SHP77 (cell line): ENCODE measurements around the gene TMEM184B.
"Not testable (repeated sequence)": the region's sequence is repeated elsewhere in the genome, so short reads cannot be mapped to it uniquely, and the experiment has no call there.

Experiments used
- DNase-seq, 2 experiments: peaks; one replicate each; lab custom pipeline; 2025; lab: John Stamatoyannopoulos, UW

TMEM184B gene

DNA sequence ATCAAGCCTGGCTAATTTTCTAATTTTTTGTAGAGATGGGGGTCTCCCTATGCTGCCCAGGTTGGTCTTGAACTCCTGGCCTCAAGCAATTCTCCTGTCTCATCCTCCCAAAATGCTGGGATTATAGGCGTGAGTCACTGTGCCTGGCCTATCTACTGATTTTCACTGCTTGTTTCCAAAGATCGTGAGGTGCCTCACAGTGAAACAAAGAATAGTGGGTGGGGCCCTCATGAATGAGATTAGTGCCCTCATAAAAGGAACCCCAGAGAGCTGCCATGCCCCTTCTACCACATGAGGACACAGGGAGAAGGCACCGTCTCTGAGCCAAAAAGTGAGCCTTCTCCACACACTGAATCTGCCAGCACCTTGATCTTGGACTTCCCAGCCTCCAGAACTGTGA, 23.5 kb downstream of the TMEM184B start:
- no peak for DNase-seq

DNA sequence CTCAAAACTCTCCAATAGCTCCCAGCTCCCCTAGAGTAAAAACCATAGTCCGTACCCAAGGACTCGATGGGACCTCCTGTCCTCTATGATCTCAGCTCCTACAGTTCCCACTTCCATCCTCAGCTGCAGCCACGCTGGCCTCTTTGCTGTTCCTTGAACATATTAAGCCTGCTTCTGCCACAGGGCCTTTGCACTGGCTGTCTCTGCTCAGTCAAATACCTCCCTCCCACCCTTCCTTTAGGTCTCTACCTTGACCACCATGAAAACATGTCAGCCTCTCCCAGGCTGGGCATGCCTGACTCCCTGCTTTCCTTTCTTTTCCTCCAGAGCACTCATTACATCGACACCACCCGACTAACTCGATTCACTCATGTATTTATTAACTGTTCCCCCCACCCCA, 24.5 kb downstream of the TMEM184B start:
- no peak for DNase-seq

DNA sequence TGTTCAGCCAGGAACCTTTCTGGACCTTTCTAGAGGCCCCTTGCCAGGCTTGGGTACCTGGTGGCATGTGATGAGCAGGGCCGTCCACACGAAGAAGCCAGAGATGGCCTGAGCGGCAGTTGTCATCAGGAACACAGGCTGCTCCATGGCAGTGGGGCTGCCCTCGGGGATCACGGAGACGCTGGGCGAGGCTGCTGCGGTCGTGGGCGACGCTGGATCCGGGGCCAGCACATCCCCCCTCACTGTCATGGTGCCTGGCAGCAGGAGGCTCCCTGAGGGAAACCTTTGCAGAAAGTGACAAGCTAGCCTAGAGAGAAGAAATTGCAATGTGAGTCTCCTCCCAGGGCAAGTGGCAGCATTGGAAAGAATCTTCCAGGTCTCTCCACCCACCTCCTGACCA, 25.1 kb downstream of the TMEM184B start:
- no peak for DNase-seq

DNA sequence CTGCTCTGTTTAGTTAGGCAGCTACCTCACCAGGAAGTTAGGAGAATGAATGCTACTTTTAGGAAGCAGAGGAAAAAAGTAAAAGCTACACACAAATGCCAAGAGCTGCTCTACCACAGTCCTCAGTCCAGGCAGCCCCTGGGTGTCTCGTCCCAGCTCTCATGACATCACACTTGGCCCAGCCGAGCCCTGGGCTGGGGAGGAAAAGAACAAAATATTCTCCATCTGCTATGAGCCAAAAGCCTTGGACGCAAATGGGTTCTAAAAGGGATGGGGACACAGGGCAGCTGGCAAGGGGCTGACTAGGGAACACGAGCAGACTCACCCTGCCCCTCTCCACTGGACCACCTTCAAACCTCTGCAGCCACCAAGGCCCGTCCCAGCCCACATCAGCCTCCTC, 26.1 kb downstream of the TMEM184B start:
- no peak for DNase-seq

DNA sequence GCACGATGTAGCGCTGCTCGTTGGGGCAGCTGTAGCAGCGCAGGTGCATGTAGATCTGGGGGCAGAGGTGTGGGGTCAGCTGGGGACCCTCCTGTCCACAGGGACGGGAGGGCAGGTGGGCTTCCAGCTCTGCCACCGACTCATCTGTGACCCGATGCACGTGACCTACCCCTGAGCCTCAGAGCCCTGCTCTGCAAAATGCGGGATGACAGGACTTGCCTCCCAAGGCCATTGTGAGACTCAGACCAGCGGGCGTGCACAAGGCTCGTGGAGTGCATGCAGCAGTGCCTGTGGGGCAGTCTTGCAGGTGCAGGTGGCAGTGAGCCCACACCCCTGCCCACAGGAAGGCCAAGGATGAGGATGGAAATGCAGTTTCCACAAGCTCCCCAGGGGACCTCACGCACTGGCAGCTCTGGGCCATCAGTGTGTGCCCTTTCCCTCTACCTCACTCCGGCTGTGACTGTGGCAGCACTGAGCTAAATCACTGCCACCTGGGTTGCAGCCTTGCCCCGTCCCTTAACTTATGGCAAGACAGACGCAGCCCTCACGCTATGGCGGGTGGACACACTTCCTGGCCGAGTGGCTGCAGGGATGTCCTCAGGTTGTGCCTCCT, 26.7 kb downstream of the TMEM184B start:
- no peak for DNase-seq

DNA sequence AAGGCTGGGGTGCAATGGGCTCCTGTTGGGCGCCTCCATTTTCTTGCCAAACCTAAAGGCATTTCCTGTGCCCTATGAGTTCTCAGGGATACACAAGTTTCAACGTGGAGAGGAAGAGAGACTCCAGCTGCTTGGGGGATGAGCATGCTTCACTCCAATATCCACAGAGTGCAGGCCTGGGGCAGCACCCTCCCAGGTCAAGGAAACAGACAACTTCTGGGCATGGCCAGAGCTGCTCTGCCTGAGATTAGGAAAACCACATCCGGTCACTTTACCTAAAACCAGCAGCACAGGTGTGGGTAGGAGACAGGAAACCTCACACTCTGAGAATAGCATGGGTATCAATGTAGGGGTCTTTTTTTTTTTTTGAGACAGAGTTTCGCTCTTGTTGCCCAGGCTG, 28.7 kb downstream of the TMEM184B start:
- DNase-seq: no peak

DNA sequence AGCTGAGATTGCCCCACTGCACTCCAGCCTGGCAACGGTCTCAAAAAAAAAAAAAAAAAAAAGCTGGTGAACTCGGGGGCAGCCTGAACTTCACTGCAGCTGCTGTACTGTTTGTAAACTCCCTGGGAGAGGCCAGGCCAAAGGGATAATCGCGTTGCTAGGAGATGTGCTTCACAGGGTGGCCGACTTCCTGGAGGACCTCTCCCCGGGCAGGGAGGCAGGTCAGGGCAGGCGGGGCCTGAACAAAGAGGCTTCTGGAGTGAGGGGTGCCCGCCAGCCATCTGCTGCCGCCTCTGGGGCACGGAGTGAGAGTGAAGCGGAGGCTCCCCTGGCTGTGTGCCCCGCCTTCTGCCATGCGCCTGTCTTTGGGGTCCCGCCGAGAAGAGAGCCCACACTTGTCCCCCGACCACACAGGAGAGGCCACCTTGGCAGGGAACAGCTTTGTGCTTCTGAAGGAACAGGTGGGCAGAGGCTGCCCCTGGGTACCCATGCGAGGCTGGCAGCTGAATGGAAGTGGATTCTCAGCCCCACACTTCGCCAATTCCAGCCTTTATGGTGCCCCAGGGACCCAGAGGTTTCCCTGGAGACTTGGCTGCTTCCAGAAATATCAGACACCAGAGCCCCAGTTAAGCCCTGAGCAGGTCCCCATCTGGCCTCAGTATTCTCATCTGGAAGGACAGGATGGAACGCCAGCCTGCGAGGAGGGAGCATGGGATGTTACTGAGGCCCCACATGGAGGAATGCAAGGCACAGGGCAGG, 29.6 kb downstream of the TMEM184B start:
- peak; percentile 90 to 95 for DNase-seq

DNA sequence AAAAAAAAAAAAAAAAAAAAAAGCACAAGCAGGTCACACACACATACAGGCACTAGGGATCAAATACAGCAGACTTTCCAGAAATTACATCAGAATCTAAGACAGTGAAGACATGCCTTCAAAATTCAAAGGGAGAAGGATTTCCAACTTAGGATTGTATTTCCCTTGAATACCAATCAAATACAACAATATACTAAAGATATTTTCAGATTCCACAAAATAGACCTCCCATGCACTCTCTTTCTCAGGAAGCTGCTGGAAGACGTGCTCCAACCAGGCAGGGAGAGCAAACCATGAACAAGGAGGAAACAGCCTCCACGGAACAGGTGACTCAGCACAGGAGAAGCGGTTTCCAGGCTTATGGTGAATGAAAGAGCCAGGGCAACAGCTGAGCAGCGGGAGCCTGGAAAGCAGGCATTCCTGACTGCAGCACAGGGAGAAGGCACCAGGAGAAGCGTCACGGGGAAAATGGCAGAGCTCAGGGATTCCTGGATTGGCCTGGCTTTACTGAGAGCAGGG, 32.0 kb downstream of the TMEM184B start:
- peak; percentile 28 to 77 for DNase-seq

DNA sequence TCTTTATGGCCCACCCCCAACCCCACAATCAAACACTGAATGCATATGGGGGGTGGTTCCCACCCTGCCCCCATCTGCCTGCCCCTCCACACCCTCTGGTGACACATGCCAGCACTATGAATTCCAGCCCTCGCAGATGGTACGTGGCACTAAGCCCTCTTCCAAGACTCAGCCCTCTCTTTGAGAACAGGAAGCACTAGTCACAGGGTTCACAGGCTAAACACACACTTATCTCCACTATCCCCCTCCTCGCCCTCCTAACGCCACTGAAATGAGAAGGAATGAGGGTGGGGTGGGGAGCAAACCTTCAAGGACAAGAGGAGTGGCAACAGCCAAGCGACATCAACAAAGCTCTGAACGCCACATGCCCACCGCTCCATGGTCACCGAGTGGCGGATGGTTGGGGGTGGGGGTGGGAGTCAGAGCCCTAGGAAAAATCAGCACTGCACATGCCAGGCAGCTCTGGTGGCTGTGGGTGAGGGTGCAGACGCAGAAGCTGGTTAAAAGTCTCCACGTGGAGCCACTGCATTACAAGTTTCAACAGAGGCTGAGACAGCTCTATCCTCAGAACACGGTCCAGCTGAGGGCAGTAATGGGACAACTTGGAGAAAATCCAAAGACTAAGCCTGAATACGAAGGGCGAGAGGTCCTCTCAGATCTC, 33.6 kb downstream of the TMEM184B start:
- no peak for DNase-seq

DNA sequence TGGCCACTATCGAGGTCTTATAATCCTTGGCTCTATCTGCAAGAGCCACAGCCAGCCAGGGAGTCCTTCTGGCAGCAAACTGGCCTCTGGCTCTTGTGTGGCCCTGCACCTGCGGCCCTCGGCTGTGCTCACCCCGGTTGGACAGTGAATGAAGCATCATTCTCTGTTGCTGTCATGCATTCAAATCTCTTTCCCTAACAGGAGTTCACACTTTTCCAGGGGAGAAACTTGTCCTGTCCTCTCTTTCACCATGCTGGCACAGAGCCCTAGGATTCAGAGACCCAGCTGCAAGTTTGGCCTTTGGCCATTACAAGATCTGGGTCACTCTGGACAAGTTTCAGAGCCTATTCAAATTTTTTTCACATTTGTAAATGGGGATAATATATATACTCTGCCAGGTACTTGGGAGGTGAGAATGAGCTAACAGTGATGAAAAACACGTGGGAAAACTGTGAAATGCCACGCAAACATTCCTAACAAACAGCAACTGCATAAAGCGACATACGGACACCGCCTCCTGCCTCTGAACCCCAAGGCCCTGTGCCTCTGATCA, 34.2 kb downstream of the TMEM184B start:
- no peak for DNase-seq

DNA sequence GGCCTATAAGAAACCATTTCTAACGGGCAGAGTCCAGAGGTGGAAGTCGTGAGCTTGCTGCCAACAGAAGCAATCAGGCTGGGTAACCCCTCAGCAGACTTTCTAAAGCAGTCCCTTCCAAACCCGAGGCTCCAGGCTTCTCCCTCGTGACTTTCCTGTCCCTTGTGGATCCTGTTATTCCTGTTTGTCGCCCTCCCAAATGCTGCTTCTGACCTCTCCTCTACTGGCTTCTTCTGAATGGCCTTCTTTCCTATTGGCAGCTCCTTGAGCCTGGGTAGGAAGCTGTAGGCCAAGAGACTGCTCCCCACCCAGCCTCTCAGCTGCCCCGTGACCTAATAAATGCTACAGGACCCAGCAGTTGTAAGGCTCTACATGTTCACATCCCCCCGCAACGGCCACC, 36.0 kb downstream of the TMEM184B start:
- no peak for DNase-seq

DNA sequence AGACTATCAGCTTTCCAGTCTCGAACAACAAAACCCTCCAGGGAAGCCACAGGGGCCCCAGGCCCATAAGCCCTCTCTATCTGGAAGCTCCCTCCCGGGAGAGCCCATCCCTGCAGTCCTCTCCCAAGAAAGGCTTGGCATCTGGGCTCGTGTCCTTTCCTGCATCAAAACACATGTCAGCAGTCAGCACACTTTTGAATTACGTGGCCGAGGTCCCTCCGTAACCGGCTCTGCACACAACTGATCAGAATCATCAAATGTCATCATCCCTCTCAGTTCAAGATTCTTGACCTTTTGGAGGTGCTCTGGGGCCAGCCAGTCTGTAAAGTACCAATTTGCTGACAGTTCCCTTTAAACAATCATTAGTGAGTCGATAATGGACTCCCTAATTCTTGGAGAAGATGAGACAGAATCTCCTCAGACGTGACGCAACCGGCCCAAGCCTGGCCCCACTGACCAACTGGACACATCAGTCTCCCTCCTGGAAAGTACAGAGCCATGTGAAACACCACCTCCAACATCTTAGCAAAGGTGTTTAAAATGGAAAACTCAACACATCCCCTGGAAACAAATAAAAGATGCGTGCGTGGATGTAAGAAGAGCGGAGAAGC, 37.5 kb downstream of the TMEM184B start:
- no peak for DNase-seq

DNA sequence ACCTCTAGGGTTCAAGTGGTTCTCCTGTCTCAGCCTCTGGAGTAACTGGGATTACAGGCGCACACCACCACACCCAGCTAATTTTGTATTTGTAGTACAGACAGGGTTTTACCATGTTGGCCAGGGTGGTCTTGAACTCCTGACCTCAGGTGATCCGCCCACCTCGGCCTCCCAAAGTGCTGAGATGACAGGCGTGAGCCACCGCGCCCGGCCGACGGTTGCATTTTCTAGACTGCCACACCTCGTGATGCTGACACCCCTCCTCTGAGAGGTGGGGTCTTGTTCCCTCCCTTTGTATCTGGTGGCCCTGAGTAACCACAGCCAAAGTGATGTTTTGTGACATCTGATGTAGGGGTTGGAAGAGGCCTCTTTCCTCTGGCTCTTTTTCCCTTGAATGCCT, 39.0 kb downstream of the TMEM184B start:
- DNase-seq: not testable (repeated sequence)

DNA sequence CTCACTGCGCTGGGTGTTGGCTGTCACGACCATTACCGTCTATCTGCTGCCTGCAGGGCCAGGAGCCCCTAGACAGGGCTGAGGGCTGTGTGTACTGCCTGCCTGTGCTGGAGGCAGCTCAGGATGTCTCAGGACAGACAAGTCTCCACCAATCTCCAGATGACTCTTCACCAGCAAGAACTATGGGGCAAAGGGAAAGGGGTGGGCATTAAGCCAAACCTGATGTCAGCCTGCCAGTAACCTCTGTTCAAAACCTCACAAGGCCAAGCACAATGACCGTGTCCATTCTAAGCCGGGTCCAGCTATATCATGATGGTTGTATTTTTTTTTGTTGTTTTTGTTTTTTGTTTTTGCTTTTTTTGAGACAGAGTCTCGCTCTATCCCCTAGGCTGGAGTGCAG, 39.4 kb downstream of the TMEM184B start:
- no peak for DNase-seq

DNA sequence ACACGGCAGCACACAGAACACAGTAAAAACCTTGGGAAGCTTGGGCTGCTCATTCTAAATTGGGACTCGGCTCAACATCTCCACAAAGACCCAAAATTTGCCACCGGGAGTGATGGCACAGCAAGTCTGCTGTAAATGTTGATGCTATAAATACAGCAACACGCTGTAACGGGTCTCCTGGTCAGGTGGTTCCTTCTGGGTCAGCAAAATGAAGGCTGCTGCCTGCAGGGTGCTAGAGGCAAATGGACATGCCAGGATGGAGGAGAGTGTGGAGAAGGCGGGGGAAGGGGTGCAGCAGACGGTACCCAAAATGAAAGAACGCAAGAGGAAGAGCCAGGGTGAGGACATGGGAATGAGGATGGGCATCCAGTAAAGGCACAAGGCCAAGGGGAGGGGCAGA, 40.6 kb downstream of the TMEM184B start:
- DNase-seq: no peak

DNA sequence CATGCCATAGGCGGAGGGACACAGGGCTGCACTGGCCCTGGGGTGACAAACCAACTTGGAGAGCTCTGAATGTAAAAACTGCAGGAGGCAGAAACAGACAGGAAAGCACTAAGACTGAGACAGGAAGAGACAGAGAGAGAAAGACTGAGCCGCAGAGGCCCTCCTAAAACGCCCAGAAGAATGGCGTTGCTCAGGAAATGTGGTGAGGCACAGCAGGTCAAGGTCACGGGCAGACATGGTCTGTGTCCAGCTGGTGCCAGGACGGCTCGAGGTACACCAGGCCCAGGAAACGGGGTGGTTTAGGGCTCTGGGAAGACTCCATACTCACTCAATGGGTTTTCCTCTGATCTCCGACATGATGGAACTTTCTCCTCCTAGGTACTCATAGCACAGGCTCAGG, 41.9 kb downstream of the TMEM184B start:
- DNase-seq: no peak

DNA sequence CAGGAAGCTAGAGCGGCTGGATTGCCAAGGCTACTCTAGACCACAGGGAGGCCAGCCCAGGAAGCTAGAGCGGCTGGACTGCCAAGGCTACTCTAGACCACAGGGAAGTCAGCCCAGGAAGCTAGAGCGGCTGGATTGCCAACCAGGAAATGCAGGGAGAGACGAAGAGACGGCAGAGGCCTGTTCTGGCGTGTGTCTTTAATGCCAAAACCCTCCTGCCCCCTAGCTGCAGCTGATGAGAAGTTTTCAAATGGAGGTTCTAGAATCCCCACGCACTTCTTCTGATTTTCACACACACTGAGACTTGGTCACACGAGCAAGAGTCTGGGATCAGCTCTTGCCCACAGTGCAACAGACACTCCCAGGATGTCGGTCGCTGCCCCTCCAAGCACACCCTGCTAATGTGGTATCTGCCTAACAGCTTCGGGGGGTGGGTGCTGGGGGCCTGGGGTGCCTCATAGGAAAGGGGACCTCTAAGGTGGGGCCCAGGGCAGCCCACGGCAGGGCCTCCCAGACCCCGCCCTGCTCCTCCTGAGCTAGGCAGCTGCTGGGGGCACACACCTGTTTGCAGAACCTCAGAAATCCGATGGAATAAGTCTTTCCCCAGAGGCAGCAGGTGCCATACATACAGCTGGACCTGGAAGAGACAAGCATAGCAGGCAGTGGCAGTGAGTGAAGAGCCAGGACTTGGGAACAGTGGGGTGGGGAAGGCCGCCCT, 42.5 kb downstream of the TMEM184B start:
- DNase-seq: no peak

DNA sequence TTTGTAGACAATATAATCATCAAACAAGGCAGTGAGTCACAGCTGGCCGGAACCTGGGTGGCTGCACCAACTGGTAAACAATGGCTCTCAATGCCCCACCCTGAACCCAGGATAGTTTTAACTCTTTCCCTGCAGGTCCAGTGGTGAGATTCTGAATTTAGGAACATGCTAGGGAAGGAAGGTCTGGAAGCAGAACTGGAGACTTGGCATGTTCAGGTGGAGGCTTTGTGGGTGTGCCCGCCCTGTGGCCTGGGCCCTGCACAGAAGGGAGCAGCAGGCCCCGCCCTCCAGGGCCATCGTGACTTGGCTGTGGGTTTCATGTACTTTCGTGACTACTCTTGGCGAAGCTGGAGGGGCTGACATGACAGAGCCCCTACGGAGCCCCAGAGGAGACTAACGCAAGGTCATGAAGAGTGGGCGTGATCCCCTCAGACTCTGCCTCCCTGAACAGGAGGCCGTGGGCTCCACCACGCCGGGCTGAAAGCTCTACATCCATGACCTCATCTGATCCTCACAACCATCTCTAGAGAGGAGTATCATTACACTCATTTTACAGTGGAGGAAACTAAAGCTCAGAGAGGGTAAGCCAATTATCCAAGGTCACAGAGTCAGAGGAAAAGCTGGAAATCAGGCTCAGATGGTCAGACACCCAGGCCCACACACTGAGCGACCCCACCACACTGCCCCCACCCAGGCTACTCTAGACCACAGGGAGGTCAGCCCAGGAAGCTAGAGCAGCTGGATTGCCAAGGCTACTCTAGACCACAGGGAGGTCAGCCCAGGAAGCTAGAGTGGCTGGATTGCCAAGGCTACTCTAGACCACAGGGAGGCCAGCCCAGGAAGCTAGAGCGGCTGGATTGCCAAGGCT, 43.7 kb downstream of the TMEM184B start:
- peak; percentile 7 to 13 for DNase-seq

DNA sequence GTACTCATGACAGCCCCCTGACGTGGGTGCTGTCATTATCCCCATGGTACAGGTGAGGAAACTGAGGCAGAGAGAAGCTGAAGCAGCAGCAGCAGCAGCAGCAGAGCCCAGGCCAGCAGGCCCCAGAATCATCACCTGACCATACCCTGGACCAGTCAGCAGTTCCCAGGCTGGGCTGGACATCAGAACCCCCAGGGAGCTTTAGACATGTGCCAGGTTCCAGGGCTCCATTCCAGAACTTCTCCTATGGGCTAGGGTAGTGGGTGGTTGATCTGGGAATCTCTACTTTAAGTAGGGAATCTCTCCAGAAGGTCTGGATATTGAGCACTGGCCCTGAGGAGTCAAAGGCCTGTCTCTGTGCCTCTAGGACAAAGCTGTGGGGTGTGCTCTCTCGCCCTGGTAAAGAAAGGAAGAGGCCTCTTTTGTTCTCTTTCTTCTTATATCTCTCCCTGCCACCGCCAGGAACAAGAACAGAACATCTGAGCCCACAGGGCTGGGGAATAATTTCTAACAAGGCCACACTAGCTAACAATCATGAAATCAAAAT, 44.4 kb downstream of the TMEM184B start:
- no peak for DNase-seq

DNA sequence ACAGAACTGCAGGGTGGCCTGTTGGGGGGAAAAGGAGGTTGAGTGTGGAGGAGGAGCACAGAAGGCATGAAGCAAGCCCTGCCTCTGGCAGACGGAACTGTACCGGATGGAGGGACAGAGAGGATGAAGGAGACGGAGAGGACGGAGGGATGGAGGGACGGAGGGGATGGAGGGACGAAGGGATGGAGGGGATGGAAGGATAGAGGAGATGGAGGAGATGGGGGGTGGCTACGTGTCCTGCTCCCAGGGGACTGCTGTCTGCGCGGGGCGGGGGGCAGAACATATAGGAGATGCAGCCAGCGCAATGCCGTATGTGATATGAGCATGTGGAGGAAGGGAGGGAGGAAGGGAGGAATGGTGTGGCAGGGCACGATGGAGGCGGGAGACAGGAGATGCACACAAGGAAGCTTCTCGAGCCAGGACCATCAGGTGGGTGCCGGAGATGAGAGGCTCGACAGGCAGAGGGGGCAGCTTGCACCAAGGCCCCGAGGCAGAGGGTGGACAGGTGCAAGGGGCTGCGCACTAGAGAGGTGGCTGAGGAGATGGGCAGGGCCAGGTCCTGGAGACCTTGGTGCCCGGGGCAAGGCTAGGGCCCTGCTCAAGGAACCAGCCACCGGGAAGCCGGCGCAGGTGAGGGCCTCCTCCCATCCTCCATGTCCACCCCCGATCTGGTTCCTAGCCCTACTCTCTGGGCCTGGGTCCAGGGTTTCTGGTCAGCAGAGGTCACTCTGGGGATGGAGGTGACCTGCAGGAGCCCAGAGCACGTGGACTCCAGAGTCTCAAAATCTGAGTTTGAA, 45.8 kb downstream of the TMEM184B start:
- DNase-seq: no peak
